CD1c-positive myeloid dendritic cell (primary cell): ENCODE data around the gene ANKRD65.
"Not testable (repeated sequence)": the region's sequence is repeated elsewhere in the genome, so short reads cannot be mapped to it uniquely, and the experiment has no call there.

Source experiments
- DNase-seq: peaks from one replicate; pipeline ENCODE4 v3.0.0-alpha.2; 2016; ENCODE audit errors: extremely low spot score

The ANKRD65 gene

DNA sequence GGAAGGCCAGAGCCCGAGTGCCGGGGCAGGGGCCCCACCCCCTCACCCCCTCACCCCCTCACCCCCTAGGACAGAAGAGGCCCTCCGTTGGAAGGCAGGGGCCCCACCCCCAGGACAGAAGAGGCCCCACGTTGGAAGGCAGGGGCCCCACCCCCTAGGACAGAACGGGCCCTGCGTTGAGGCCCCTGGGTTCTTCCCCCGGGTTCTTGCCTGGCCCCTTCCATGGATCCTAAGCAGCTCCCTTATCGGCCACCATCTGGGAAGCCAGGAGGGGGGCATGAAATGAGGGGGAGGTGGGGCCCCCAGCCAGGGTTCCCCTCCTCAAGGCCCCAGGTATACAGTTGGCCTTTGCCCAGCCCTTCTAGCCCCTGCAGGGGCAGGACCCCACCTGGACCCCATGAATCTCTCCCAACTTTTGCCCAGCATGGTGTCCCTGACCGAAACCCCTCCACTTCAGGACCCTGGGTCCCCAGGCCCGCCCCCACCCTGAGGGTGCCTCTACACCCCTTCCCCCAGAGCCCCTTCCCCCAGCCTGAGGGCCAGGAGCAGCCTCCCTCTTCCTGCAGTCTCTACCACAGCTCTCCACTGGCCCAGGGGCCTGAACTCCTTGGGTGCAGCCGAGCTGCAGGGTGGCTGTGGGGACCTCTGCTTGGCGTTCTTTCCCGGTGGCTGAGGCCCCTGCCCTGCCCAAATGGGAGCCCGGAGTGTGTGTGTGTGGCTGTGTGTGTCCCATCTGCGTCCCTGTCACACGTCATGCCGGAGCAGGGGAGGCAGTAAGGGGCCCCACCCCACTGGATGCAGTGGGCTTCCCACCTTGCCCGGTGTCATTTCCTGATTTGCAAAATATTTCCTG is 10.1 kb upstream of the ANKRD65 start:
- DNase-seq: no peak

- DNase-seq: no peak
These were observed 9.3 kb upstream of the ANKRD65 start for GRCh38 chr1:1430114-1430982.

DNA sequence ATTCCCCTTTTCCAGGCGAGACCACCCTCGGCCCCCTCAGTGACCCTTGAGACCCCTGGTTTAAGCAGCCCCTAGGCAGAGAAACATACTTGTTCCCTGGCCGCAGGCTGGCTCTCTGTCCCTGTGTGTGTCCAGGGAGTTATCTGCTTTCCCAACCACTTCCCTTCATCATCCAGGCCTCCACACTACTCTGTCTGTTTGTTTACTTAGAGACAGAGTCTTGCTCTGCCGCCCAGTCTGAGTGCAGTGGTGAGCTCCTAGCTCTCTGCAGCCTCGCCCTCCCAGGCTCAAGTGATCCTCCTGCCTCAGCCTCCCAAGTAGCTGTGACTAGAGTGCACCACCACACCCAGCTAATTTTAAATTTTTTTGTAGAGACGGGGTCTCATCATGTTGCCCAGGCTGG is 8.6 kb upstream of the ANKRD65 start:
- DNase-seq: no peak

GRCh38 chr1:1428967-1429366 is 7.9 kb upstream of the ANKRD65 start:
- not testable (repeated sequence) for DNase-seq

GRCh38 chr1:1428174-1428573 is 7.1 kb upstream of the ANKRD65 start:
- DNase-seq: no peak

DNA sequence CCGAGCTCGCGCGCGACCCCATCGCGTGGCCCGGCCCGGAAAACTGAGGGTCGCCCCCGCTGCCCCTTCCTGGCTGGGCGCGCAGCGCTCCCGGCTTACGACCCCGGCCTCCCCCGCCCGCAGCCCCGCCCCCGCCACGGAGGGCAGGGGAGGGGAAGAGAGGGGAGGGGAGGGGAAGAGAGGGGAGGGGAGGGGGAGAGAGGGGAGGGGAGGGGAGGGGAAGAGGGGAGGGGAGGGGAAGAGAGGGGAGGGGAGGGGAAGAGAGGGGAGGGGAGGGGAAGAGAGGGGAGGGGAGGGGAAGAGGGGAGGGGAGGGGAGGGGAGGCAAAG is 6.7 kb upstream of the ANKRD65 start:
- DNase-seq: no peak

- DNase-seq: no peak
These were observed 6.2 kb upstream of the ANKRD65 start for GRCh38 chr1:1427106-1427819.

DNA sequence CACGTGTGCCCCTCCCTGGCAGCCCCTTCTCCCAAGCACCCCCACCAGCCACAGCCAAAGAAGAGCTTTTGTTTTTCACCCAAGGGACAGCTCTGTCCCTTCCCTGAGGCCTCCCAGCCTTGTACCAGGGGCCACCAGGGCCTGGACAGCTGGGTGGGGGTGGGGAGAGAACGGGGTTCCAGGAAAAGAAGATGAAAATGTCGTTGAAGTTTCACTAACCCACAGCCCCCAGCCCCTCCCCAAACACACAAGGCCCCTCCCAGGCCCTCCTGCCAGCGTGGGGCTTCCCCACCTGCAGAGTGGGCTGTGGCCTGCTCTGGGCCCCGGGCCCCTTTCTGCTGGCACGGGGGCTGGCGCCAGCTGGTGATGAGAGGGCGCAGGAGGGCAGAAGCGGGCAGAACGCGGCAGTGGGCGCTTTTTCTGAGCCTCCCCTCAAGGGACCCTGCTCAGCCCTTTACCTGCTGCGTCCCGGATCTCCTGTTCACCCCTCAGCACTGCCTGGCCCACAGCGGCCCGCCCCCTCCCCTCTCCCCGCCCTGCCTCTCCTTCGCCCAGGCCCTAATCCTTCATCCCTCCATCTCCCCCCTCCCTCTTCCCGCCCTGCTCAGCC is 5.5 kb upstream of the ANKRD65 start:
- DNase-seq: no peak

DNA sequence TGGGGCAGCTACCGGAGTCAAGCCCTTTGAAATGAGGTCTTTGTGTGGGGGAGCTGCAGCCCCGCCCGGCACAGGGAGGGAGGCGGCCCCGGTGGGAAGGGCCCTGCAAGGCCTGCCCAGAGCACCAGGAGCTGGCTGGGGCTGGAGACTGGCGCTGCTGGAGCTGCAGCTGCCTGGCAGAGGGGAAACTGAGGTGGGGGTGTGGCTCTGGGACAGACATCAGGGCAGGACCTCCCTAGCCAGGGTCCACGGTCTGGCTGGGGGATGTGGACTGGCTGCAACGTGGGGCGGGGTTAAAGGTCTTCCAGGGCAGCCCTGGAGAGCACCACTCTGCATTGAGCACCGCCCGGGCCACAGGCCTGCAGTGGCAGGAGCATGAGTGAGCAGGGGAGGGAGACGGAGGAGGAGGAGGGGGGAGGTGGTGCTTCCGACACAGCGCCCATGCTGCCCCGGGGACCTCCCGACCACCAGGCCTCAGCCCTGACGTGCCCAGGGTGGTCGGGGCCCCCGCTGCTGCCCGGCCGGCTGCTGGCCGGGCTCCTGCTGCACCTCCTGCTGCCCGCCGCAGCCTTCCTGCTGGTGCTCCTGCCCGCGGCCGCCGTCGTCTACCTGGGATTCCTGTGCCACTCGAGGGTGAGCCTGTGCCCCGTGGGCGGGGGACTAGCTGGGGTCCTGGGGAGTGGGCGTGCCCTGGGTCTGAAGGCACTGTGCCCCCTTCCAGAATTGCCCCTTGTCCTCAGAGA is 4.8 kb upstream of the ANKRD65 start:
- DNase-seq: no peak

DNA sequence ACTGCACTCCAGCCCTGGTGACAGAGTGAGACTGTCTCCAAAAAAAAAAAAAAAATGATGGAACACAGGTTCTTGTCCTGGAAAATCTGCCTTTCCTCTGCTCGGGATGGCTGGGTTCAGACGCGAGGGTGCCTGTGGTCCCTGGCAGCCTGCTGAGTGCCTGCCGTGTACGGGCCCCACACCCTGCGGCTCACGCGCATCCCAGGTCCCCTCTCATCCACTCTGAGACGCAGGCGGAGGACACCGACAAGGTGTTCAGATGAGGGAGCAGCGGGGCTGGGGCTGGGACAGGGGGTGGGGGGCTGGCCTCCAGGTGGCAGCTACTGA is 4.3 kb upstream of the ANKRD65 start:
- DNase-seq: no peak

- DNase-seq: no peak
These were observed 3.6 kb upstream of the ANKRD65 start for GRCh38 chr1:1424707-1425106.

DNA sequence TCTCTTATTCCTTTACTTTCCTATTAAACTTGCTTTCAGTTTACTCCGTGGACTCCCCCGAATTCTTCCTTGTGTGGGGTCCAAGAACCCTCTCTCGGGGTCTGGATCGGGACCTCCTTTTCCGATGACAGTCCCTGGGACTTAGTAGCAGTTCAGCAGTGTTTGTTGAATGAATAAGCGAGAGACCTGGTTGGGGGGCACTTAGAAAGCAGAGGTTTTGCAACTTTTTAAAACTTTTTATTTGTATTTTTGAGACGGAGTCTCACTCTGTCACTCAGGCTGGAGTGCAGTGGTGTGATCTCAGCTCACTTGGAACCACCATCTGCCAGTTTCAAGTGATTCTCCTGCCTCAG is 2.1 kb upstream of the ANKRD65 start:
- no peak for DNase-seq

DNA sequence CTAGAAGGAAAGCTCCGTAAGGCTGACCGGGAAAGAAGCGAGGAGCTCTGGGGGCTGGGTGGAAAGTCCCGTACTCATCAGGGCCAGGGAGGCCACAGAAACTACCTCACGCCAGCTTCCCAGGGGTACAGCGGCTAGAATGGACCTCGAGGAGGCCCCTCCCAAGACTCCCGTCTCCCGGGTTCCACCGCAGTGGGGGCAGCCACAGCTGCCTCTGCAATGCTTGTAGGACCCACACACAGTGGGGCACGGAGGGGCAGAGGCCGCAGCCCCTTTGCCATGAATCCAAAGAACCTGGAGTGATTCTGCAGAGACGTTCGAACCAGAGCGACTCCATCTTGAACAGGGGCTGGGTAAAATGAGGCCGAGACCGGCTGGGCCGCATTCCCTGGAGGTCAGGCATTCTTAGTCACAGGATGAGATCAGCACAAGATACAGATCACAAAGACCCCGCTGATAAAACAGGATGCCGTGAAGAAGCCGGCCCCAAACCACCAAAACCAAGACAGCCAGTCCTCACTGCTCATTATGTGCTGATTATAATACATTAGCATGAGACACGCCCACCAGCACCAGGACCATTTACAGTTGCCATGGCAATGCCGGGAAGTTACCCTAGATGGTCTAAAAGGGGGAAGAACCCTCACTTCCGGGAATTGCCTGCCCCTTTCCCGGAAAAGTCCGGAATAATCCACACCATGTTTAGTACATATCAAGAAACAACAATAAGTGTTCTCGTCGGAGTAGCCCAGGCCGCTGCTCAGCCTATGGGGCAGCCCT is 1.6 kb upstream of the ANKRD65 start:
- DNase-seq: no peak

DNA sequence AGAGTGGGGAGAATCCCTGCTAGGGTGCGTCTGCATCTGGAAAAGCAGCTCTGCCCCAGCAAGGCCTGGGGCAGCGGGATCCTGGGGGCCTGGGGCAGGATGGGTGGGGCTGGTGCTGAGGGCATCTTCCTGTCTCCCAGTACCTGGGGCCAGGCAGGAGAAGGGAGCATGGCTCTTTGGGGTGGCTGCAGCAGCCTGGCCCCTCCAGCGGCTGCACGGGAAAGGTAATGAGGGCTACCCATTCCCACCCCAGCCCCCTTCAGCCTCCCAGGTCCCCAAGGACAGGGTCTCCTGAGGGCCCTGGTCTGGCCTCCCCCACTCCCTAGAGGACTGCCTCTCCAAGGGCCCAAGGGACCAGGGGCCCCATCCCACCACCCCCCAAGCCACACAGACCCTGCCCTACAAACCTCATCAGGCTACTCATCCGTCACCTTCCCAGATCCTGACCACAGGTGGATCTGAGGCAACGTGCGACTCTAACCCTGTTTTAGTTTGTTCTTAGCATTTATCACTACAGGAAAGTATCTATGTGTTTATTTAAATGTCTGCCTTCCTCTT is 910 bp upstream of the ANKRD65 start:
- no peak for DNase-seq

DNA sequence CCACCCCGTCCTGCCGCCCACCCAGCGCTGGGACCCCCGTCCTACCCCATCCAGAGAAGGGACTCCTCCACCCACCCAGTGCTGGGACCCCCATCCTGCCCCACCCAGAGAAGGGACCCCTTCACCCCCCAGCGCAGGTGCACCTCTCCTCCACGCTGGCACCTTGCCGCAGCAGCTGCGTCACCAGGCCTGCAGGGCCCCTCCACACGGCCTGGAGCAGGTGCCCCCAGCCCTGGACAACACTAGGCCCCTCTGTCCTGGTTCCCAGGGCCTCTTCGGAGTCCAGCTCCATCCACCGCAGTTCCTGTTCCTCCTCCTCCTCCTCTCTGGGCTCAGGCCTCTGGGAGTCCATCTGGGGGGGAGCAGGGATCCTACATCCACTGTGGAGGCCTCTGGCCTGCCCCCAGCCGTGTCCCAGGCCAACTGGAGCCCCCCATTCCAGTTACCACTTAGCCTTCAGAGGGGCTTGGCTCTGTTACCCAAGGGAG is 378 bp downstream of the ANKRD65 start:
- DNase-seq: no peak

DNA sequence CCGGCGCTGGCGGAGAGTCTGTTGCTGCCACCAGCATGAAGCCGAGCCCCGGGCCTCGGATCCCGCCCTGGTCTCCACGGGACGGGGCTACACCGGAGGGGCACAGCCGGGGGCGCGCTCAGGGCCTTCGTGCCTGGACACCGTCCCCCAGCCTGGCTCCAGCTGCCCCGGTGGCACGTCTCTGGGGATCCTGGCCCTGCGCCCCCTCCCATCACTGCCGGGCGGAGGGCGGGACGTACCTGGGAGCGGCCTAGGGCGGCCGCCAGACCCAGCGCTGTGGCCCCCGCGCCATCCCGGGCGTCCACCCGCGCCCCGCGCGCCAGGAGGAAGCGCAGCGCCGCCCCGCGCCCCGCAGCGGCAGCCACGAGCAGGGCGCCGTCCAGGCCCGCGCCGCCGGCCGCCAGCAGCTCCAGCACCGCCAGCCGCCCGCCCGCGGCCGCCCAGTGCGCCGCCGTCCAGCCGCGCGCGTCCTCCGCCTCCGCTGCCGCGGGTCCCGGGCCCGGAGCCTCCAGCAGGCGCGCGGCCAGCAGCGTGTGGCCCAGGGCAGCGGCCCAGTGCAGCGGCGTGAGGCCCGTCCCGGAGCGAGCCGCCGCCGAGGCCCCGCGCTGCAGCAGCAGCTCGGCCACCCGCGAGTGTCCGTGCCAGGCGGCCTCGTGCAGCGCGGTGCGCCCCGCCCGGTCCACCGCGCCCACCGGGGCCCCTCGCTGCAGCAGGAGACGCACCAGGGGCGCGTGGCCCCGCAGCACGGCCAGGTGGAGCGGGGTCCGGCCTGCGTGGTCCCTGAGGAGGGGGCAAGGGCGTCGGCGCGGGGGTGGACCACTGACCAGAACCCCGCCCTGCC is 1.0 kb downstream of the ANKRD65 start:
- peak; percentile 32 for DNase-seq

- no peak for DNase-seq
These were observed 1.7 kb downstream of the ANKRD65 start for GRCh38 chr1:1419363-1419812.

GRCh38 chr1:1418464-1419362 is 2.4 kb downstream of the ANKRD65 start:
- no peak for DNase-seq
